ENCODE data around the gene CADM1.

CADM1 gene

GRCh38 chr11:115504276-115505158 is at the start of gene CADM1:
Gene CADM1 (minus strand): TSS chr11:115504415.
- peak; percentile 95 for DNase-seq (ENCODE audit: low spot score)

- no peak for DNase-seq (ENCODE audit: low spot score)
Measured at GRCh38 chr11:115552773-115553438, 48.7 kb upstream of the CADM1 start.

DNA sequence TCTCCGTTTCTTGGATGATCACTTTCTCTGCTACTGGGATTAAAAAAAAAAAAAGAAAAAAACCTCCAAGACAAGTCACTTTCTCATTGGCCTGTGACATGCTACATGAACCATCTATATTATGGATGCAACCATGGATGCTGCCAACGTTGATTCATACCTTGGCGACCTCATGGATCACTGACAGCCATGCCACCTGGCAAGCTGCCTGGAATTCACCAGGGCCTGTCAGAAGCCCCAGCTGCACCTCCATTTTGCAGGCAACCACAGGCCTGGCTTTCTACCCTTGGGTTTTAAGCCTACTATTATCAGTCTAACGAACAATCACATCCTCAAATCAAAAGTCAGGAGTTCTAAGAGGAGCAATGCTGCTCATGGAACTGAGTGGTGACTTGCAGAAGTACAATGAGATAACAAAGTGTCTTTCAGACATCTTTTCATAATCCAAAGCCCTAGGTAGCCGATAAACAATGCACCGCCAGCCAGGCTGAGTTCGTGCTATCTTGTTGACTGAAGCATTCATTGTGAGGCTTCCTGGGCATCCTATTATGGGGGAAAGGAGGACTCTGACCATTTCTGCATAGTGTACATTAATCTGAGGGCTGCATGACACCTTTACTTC is 48.0 kb upstream of the CADM1 start:
- no peak for DNase-seq (ENCODE audit: low spot score)

- DNase-seq (ENCODE audit: low spot score): no peak
Measured at GRCh38 chr11:115550291-115551059, 46.3 kb upstream of the CADM1 start.

GRCh38 chr11:115548878-115549528 is 44.8 kb upstream of the CADM1 start:
- DNase-seq (ENCODE audit: low spot score): peak; percentile 79

DNA sequence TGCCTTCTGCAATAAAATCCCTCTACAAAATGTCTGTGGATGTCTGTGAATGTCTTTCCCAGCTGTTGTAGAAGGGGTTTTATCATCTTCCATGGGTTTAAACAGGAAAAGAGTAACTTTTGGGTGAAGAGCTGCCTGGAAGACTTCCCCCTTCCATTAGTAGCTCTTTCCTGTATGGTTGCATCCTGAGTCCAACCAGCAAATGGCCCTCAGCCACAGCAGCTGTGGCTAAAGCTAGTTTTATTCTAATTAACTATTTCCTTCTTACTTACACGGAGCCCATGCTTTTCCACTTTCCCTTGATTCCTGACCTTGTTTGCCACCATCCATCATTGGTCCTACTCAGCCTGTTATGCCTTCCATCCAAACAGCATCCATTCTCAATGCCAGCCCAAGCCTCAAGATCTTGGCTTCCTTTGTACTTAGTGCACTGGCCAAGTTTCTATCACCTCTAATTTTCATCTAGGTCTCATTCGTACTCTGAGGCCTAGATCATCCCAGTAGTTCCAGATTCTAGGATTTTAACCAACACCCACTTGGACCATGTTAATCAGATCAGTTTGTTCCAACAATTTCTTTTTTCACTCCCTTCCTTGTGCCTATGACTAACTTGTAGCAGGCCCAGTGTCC is 41.5 kb upstream of the CADM1 start:
- no peak for DNase-seq (ENCODE audit: low spot score)

DNA sequence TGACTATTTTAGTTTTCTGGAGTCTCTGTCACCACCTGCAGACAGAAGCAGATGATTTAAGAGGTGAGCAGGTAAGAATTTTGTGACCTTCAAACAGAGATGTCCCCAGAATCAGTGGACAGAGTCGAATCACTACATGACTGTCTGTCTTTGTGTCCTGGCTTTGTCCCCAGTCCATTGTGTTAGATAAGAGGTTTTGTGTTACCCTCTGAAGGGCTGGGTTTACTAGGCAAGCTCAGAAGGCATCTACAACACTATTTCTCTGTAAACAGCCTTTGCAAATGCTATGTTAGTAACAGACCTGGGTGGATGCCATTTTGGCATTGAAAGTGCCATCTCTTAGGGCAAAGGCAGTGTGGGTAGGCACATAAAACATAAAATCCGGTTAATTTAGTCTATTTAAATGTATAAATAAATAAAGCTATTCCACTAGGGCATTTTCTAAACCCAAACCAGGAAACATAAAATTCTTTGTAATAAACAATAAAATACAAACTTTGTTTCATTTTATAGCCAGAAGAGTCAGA is 40.3 kb upstream of the CADM1 start:
- DNase-seq (ENCODE audit: low spot score): peak; percentile 9

- no peak for DNase-seq (ENCODE audit: low spot score)
Measured at GRCh38 chr11:115541518-115541917, 37.3 kb upstream of the CADM1 start.

DNA sequence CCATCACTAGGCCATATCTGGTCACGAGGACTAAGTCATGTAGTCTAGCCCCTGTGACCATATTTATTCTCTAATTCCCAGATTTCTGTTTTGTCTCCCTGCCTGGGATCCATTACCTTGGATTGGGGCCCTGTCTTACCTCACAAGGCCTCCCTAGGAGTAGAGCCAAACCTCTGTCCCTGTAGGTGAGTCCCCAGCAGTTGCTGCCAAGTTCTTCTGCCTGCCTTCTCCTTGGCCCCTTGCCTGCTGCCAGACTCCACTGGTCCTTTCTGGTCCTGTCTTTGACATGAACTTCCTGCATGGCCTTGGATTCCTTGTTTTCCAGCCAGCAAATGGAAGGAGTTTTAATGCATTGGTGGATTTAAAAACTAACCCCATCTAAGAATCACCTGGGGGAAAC is 35.6 kb upstream of the CADM1 start:
- no peak for DNase-seq (ENCODE audit: low spot score)

DNA sequence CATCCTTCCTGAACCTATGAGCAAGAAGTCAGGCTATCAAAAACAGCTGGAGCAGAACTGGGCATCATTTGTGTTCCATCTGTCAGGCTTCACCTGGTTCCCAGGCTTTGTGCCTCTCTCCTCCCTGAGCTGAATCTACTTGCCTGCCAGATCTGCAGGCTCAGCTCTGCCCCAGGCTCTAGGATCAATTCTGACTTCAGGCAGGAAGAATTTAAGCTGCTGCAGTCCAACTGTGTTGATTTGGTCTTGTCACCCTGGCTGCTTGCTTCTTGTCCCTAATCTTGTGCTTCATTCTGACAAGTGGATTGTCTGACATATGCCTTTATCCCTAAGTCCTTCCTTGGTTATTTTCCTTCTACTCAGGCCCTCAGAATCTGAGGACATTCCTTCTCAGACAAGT is 31.6 kb upstream of the CADM1 start:
- DNase-seq (ENCODE audit: low spot score): no peak

DNA sequence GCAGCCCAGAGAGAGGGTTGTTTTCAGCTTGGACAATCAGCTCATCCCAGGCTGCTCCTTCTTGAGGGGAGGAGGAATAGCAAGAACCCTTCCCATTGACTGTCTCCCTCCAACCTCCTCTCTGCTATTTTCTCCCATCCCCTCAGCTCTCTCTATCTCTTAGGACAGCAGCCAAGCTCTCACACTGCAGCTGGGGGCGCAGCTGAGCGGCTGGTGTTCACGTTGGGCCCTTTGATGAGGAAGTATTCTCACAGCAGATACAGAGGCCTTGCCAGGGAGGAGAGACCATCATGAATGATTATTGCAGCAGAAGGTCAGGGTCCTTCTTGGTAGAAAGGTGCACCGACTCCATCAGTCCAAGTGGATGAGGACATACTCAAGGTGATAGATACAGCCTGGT is 26.5 kb upstream of the CADM1 start:
- DNase-seq (ENCODE audit: low spot score): peak; percentile 57

- no peak for DNase-seq (ENCODE audit: low spot score)
Measured at GRCh38 chr11:115528225-115528624, 24.0 kb upstream of the CADM1 start.

DNA sequence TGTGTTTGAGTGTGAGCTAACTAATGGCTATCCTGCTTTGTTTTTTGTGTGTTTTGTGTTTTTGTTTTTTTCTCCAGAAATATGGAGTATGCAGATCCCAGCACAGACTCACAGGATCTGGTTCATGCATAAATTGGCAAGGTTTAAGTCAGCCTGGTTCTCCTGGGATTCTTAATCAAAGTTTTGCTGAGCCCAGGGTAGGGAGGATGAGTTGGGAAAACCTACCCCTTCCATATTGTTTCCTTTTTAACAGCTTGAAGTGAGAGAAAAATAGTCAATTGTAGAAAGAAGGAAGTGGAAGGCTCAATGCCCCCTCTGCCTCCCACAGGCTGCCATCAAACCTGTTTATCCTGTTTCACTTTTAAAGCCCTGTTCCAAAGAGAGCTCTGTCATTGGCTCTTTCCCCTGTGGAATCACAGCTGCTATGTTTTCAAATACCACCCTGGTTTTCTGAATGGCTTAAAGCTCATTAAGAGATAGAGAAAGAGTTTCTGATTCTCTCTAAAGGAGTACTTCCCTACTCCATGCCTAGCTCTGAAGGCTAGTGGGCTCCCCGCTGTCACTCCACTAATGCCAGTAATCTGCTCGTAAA is 23.4 kb upstream of the CADM1 start:
- DNase-seq (ENCODE audit: low spot score): peak; percentile 40

DNA sequence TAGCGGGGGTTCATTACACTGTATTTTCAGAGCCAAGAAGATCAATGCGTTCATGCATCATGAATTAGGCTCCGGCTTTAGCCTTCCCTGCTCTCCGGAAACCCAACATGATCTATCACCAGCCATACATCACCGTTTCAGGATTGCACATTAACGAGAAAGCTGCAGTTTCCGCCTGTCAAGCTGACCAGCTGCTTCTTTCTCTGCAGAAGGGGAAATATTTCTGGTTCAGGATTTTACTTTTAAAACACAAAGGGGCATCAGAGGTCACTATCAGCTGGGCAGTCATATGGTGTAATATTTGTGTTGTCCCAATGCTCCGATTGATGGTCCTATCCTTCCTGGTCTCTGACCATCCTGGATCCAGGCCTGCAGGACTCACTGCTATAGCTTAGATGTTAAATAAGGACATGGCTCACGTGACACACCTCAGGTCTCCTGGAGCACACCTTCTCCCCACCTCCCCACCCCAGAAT is 21.4 kb upstream of the CADM1 start:
- DNase-seq (ENCODE audit: low spot score): no peak

DNA sequence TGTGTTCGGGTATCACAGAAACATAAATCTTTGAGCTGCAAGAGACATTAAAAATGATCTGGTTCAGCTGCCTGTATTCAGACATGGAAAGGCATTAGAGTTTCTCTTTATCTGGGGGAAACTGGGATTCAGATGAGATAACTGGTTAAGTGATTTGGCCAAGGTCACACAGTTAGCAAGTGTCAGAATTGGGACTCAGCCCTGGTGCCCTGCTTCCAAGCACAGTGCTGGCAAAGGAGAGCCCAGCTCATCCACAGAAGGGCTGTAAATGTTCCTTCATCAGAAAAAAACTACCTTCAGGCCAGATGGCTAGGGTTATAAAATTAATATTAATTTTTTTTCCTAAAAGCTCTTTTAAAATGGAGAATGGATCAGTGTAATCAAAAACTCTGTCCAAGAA is 20.4 kb upstream of the CADM1 start:
- DNase-seq (ENCODE audit: low spot score): no peak

GRCh38 chr11:115523727-115524399 is 19.6 kb upstream of the CADM1 start:
- DNase-seq (ENCODE audit: low spot score): no peak

GRCh38 chr11:115522302-115522701 is 18.1 kb upstream of the CADM1 start:
- DNase-seq (ENCODE audit: low spot score): no peak

GRCh38 chr11:115521825-115522224 is 17.6 kb upstream of the CADM1 start:
- DNase-seq (ENCODE audit: low spot score): no peak

- no peak for DNase-seq (ENCODE audit: low spot score)
Measured at GRCh38 chr11:115518983-115519628, 14.9 kb upstream of the CADM1 start.

All from iPS-NIHi11 (cell line).